ENCODE measurements around the gene RFX2. TPM values are rescaled to one million over a fixed set of nuclear protein-coding genes. Genes with fewer than 3 reads are reported as not detected.
A peak's percentile ranks its signal among the peaks of the same experiment; 100 is the strongest.
"Not testable (repeated sequence)": the region's sequence is repeated elsewhere in the genome, so short reads cannot be mapped to it uniquely, and the experiment has no call there.

Gene RFX2
- total and polyA plus RNA-seq, 4 donors: 13.1 to 54.2 (median 20.0) TPM

DNA sequence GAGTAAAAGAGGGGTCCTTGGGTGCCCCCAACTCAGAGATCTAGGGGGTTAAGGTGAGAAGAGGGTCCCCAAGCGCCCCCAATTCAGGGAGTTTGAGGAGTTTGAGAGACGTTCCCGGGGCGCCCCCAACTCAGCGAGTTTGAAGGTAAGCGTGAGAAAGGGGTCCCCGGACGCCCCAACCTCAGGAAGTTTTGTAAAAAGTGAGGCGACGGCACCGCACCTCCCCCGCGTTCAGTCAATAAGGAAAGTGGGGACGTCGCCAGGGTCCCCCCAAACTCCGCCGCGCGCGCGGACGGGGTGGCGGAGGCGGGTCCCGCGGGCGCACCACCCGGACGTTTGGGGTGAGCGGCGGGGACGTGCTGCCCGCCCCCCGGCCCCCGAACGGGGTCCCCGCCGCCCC lies 353 bp downstream of the RFX2 start:
- H3K4me3 ChIP-seq: peak overlapping the region; percentile 60
- WGBS, 2 donors: 0 to 1% methylated on average over 25 to 38 of the region's 38 CpGs
- no peak for ATAC-seq (ENCODE audit: insufficient read depth, low FRiP score)
- no peaks in the 10 kb centered on the region for H3K36me3 ChIP-seq (ENCODE audit: control insufficient read depth in 4 of 4, insufficient read depth in 4 of 4, low read length in 4 of 4)
- no peaks in the 10 kb centered on the region for H3K9me3 ChIP-seq (ENCODE audit: control insufficient read depth in 4 of 4, insufficient read depth in 3 of 4, low read length in 3 of 4)
- TF ChIP-seq, protein P1, sequence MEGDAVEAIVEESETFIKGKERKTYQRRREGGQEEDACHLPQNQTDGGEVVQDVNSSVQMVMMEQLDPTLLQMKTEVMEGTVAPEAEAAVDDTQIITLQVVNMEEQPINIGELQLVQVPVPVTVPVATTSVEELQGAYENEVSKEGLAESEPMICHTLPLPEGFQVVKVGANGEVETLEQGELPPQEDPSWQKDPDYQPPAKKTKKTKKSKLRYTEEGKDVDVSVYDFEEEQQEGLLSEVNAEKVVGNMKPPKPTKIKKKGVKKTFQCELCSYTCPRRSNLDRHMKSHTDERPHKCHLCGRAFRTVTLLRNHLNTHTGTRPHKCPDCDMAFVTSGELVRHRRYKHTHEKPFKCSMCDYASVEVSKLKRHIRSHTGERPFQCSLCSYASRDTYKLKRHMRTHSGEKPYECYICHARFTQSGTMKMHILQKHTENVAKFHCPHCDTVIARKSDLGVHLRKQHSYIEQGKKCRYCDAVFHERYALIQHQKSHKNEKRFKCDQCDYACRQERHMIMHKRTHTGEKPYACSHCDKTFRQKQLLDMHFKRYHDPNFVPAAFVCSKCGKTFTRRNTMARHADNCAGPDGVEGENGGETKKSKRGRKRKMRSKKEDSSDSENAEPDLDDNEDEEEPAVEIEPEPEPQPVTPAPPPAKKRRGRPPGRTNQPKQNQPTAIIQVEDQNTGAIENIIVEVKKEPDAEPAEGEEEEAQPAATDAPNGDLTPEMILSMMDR (IDR thresholded peaks at IDR 0.05; ENCODE audit: control extremely low read depth, extremely low read depth): no peak
- DNase-seq: no peak
- H3K9ac ChIP-seq (ENCODE audit: insufficient read depth in 1 of 2, low read length in 2 of 2): peak overlapping the region; percentile 63 to 82
- H3K4me1 ChIP-seq (ENCODE audit: control insufficient read depth in 5 of 5, insufficient read depth in 5 of 5, low read length in 5 of 5): peaks cover 0 to 20% (median 6%) of the 10 kb centered on the region in 5 donors
- peak overlapping the region in 1 of 2 donors; percentile 53 for H3K27ac ChIP-seq (ENCODE audit: low read depth in 1 of 2, low read length in 1 of 2)
- H3K27me3 ChIP-seq (ENCODE audit: control insufficient read depth in 3 of 3, insufficient read depth in 3 of 3, low read length in 2 of 3): no peaks in the 10 kb centered on the region

GRCh38 chr19:6108721-6109633 lies 1.3 kb downstream of the RFX2 start:
- H3K9ac ChIP-seq (ENCODE audit: insufficient read depth in 1 of 2, low read length in 2 of 2): peak overlapping the region; percentile 63 to 82
- TF ChIP-seq, protein P1 (IDR thresholded peaks at IDR 0.05; ENCODE audit: control extremely low read depth, extremely low read depth): no peak
- peak overlapping the region; percentile 53 for H3K4me3 ChIP-seq
- WGBS, 2 donors: 1% methylated on average over 47 of the region's 47 CpGs
- H3K36me3 ChIP-seq (ENCODE audit: control insufficient read depth in 4 of 4, insufficient read depth in 4 of 4, low read length in 4 of 4): no peaks in the 10 kb centered on the region
- DNase-seq (peak; percentile 82 to 90 (median 86)), ATAC-seq (ENCODE audit: insufficient read depth, low FRiP score) (no peak)
- H3K27me3 ChIP-seq (ENCODE audit: control insufficient read depth in 3 of 3, insufficient read depth in 3 of 3, low read length in 2 of 3): no peaks in the 10 kb centered on the region
- H3K27ac ChIP-seq (ENCODE audit: low read depth in 1 of 2, low read length in 1 of 2): peak overlapping the region; percentile 84 to 91
- peaks cover under 1 to 27% (median 11%) of the 10 kb centered on the region in 5 donors for H3K4me1 ChIP-seq (ENCODE audit: control insufficient read depth in 5 of 5, insufficient read depth in 5 of 5, low read length in 5 of 5)
- no peaks in the 10 kb centered on the region for H3K9me3 ChIP-seq (ENCODE audit: control insufficient read depth in 4 of 4, insufficient read depth in 3 of 4, low read length in 3 of 4)

GRCh38 chr19:6106643-6107294 lies 3.5 kb downstream of the RFX2 start:
- H3K36me3 ChIP-seq (ENCODE audit: control insufficient read depth in 4 of 4, insufficient read depth in 4 of 4, low read length in 4 of 4); ATAC-seq (ENCODE audit: insufficient read depth, low FRiP score); H3K27me3 ChIP-seq (ENCODE audit: control insufficient read depth in 3 of 3, insufficient read depth in 3 of 3, low read length in 2 of 3); H3K27ac ChIP-seq (ENCODE audit: low read depth in 1 of 2, low read length in 1 of 2); H3K9ac ChIP-seq (ENCODE audit: insufficient read depth in 1 of 2, low read length in 2 of 2); H3K4me3 ChIP-seq; DNase-seq; H3K9me3 ChIP-seq (ENCODE audit: control insufficient read depth in 4 of 4, insufficient read depth in 3 of 4, low read length in 3 of 4): not testable (repeated sequence)
- 96 to 97% methylated on average over 15 of the region's 15 CpGs for WGBS, 2 donors
- peaks cover 15 to 49% (median 19%) of the 10 kb centered on the region in 5 donors for H3K4me1 ChIP-seq (ENCODE audit: control insufficient read depth in 5 of 5, insufficient read depth in 5 of 5, low read length in 5 of 5)

- Histone ChIP-seq H3K27me3 (ENCODE audit: control insufficient read depth in 3 of 3, insufficient read depth in 3 of 3, low read length in 2 of 3) (no peaks in the 10 kb centered on the region), H3K9ac (ENCODE audit: insufficient read depth in 1 of 2, low read length in 2 of 2) (no peak overlapping the region), H3K27ac (ENCODE audit: low read depth in 1 of 2, low read length in 1 of 2) (peak overlapping the region; percentile 21 to 84), H3K4me1 (ENCODE audit: control insufficient read depth in 5 of 5, insufficient read depth in 5 of 5, low read length in 5 of 5) (peaks cover 16 to 62% (median 21%) of the 10 kb centered on the region in 5 donors), H3K36me3 (ENCODE audit: control insufficient read depth in 4 of 4, insufficient read depth in 4 of 4, low read length in 4 of 4) (no peaks in the 10 kb centered on the region), H3K4me3 (no peak overlapping the region), H3K9me3 (ENCODE audit: control insufficient read depth in 4 of 4, insufficient read depth in 3 of 4, low read length in 3 of 4) (no peaks in the 10 kb centered on the region)
- no peak for ATAC-seq (ENCODE audit: insufficient read depth, low FRiP score)
- DNase-seq: no peak
- WGBS, 2 donors: 94 to 96% methylated on average over 11 of the region's 11 CpGs
- TF ChIP-seq, protein P1 (IDR thresholded peaks at IDR 0.05; ENCODE audit: control extremely low read depth, extremely low read depth): no peak
These were observed 4.9 kb downstream of the RFX2 start for GRCh38 chr19:6105444-6105843.
